ENCODE results near the gene RASL10B. TPM values are rescaled to one million over a fixed set of nuclear protein-coding genes. Genes with fewer than 3 reads are reported as not detected.

Gene RASL10B
- total RNA-seq, 1 experiment from 2014 or later: 4.3 TPM

GRCh38 chr17:35769895-35770486 lies 38.6 kb downstream of the RASL10B start:
- CTCF ChIA-PET: interaction anchor here (1.9 kb wide), 1 partner anchor 35 kb away, joined by 27 read pairs; no protein-coding TSS in a partner anchor
- H3K4me3 ChIP-seq (ENCODE audit: low read depth in 2 of 2, low read length in 2 of 2): no peak overlapping the region
- H3K9me3 ChIP-seq (ENCODE audit: control insufficient read depth, insufficient read depth, low read depth, low read length): no peaks in the 10 kb centered on the region
- H3K4me1 ChIP-seq (ENCODE audit: control insufficient read depth, insufficient read depth, low read length): peaks cover 8% of the 10 kb centered on the region; the same call in 1 of the 2 replicates
- POLR2A ChIA-PET: no interaction called here
- intact Hi-C loops (cut with micrococcal nuclease; ENCODE audit: unreplicated experiment): no loop called here
- peaks cover 3% of the 10 kb centered on the region; the same call in 1 of the 2 replicates for H3K27me3 ChIP-seq (ENCODE audit: control insufficient read depth, insufficient read depth, low read length)
- ATAC-seq (no peak), DNase-seq (ENCODE audit: low read depth, low spot score) (no peak)
- in situ Hi-C loops (cut with HindIII; ENCODE audit: low pct_unique_long_range_greater_than_20kb, low sequenced_read_pairs): no loop called here
- H3K36me3 ChIP-seq (ENCODE audit: control insufficient read depth, insufficient read depth, low read length): no peaks in the 10 kb centered on the region
- BruUV-seq (replicated peaks): no TSS peak
- H3K27ac ChIP-seq (ENCODE audit: low read length): no peak overlapping the region
- no peak for TF ChIP-seq POLR2AphosphoS5 (IDR thresholded peaks at IDR 0.05; ENCODE audit: low read depth, low read length)
- TF ChIP-seq CTCF (IDR thresholded peaks at IDR 0.05): peak; percentile 77; the same call in 1 of the 2 replicates

- ChIA-PET CTCF (no interaction called here), POLR2A (no interaction called here)
- no peak for TF ChIP-seq SIN3A (IDR thresholded peaks at IDR 0.05; ENCODE audit: borderline replicate concordance, insufficient read depth, low read depth, low read length)
- ATAC-seq: no peak
- in situ Hi-C loops (cut with HindIII; ENCODE audit: low pct_unique_long_range_greater_than_20kb, low sequenced_read_pairs) (no loop called here), intact Hi-C loops (cut with micrococcal nuclease; ENCODE audit: unreplicated experiment) (no loop called here)
- H3K4me1 ChIP-seq (ENCODE audit: control insufficient read depth, insufficient read depth, low read length): 0 out of 2 replicates have a peak, but pooled peaks cover 7% of the 10 kb centered on the region
- H3K9me3 ChIP-seq (ENCODE audit: control insufficient read depth, insufficient read depth, low read depth, low read length): no peaks in the 10 kb centered on the region
- BruUV-seq (replicated peaks): no TSS peak
- no peak for DNase-seq (ENCODE audit: low read depth, low spot score)
- no peak overlapping the region for H3K27ac ChIP-seq (ENCODE audit: low read length)
- H3K27me3 ChIP-seq (ENCODE audit: control insufficient read depth, insufficient read depth, low read length): no peaks in the 10 kb centered on the region
- H3K4me3 ChIP-seq (ENCODE audit: low read depth in 2 of 2, low read length in 2 of 2): no peak overlapping the region
- no peaks in the 10 kb centered on the region for H3K36me3 ChIP-seq (ENCODE audit: control insufficient read depth, insufficient read depth, low read length)
Observed at GRCh38 chr17:35773129-35773528, 41.7 kb downstream of the RASL10B start.

GRCh38 chr17:35773679-35774425 lies 42.4 kb downstream of the RASL10B start:
- no peaks in the 10 kb centered on the region for H3K9me3 ChIP-seq (ENCODE audit: control insufficient read depth, insufficient read depth, low read depth, low read length)
- 0 out of 2 replicates have a peak, but pooled peaks cover 7% of the 10 kb centered on the region for H3K4me1 ChIP-seq (ENCODE audit: control insufficient read depth, insufficient read depth, low read length)
- no peaks in the 10 kb centered on the region for H3K27me3 ChIP-seq (ENCODE audit: control insufficient read depth, insufficient read depth, low read length)
- ChIA-PET POLR2A (no interaction called here), CTCF (interaction anchor here (1.2 kb wide), 1 partner anchor 10 kb away, joined by 4 read pairs; no protein-coding TSS in a partner anchor)
- no peak overlapping the region for H3K4me3 ChIP-seq (ENCODE audit: low read depth in 2 of 2, low read length in 2 of 2)
- TF ChIP-seq REST (IDR thresholded peaks at IDR 0.05; ENCODE audit: insufficient read depth in 1 of 2, low read depth in 2 of 2, low read length in 1 of 2) (no peak), POLR2AphosphoS5 (IDR thresholded peaks at IDR 0.05; ENCODE audit: low read depth, low read length) (no peak), SIN3A (IDR thresholded peaks at IDR 0.05; ENCODE audit: borderline replicate concordance, insufficient read depth, low read depth, low read length) (no peak)
- DNase-seq (ENCODE audit: low read depth, low spot score): no peak
- H3K27ac ChIP-seq (ENCODE audit: low read length): no peak overlapping the region
- no TSS peak for BruUV-seq (replicated peaks)
- ATAC-seq: no peak
- H3K36me3 ChIP-seq (ENCODE audit: control insufficient read depth, insufficient read depth, low read length): no peaks in the 10 kb centered on the region
- in situ Hi-C loops (cut with HindIII; ENCODE audit: low pct_unique_long_range_greater_than_20kb, low sequenced_read_pairs) (no loop called here), intact Hi-C loops (cut with micrococcal nuclease; ENCODE audit: unreplicated experiment) (no loop called here)

All from Panc1 (cell line).